ENCODE measurements around the gene DLG5. TPM values are rescaled to one million over a fixed set of nuclear protein-coding genes. Genes with fewer than 3 reads are reported as not detected.

DLG5 gene
- total RNA-seq, 1 donor, result 39.7 TPM

DNA sequence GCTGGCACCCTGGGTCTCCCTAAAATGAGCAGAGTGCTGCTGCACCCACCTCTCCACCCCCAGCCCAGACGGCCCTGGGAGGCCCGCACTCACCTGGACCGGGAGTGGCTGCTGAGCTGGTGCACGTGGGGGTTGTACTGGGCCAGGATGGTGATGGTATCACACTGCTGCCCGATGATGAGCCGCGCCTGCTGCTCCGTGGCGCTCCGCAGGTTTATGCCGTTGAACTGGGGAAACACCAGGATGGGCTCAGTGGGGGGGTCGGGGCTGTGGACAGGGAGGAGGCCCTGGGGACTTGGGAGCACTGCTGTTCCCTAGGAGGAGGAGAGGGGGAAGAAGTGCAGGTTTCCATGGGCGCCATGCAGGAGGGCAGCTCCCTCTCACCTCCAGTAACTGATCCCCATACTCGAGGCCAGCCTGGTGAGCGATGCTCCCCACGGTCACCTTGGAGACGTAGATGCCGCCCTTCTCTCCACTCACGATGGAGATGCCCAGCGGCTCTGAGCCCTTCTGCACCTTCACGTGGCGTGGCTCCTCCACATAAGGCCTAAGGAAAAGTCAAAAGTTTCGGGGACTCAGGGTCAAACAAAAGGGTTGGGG lies 114.6 kb downstream of the DLG5 start:
- DNase-seq (ENCODE audit: low read depth), result no peak
- no peak for TF ChIP-seq CTCF (IDR thresholded peaks at IDR 0.05; ENCODE audit: insufficient read depth, low read depth, low read length)
- H3K4me3 ChIP-seq (ENCODE audit: low read depth, low read length), result no peak overlapping the region

DNA sequence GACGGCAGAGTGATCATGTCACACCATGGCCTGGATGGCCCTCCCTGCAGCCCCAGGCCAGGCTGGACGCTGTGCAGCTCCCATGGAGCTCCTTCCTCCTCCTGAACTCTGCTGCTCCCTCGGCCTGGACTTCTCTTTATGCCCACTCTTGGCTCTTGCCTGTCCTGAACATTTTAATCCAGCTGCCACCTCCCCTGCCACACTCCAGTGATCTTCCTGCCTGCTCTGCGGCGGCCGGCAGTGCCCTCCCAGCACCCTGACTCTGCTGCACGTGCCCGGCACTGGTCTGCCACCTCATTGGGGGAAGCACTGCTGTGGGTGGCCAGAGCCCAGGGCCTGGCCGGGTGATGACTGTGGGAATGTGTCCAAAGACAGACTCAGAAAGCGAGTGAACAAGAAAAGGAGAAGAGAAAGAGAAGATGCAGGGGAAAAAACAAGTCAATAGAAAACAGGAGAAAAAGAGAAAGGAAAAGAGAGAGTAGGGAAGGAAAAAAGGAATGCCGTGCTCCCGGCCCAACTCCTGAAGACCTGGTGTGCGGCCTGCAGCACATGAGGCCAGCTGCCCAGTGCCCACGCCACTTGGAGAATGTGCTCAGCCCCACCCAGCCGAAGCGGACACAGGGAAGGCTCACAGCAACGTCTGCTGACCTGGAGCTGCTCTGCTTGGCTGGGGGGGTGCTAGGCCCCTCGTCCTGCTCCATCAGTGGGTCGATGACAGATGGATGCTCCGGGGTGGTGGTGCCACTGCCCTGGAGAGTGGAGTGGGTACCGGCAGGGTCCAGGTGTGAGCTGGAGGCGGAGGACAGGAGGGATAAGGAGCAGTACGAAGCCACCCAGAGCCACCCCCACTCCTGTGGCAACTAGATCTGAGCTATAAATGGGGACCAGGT lies 115.9 kb downstream of the DLG5 start:
- DNase-seq (ENCODE audit: low read depth), result no peak
- TF ChIP-seq CTCF (IDR thresholded peaks at IDR 0.05; ENCODE audit: insufficient read depth, low read depth, low read length), result no peak

DNA sequence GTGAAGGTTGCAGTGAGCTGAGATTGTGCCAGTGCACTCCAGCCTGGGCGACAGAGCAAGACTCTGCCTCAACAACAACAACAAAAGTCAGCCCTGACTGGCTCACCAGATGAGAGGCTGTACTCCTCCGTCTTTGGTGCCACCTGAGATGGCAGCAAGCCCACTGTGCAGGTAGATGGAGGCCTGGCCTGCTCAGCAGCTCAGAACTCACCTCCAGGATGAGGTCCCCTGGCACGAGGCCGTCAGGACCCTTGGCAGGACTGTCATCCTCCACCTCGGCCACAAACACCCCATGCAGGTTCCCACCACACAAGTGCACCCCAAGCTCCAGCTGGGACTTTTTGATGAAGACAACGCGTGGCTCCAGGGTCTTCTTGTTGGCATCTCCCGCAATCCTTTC lies 117.2 kb downstream of the DLG5 start:
- DNase-seq (ENCODE audit: low read depth), result no peak
- TF ChIP-seq CTCF (IDR thresholded peaks at IDR 0.05; ENCODE audit: insufficient read depth, low read depth, low read length), result no peak
- H3K4me3 ChIP-seq (ENCODE audit: low read depth, low read length), result no peak overlapping the region

More for the DNA sequence above, 115.9 kb downstream of the DLG5 start:
- no peak overlapping the region for H3K4me3 ChIP-seq (ENCODE audit: low read depth, low read length)

GRCh38 chr10:77807706-77808105 lies 118.8 kb downstream of the DLG5 start:
- H3K4me3 ChIP-seq (ENCODE audit: low read depth, low read length), result no peak overlapping the region
- no peak for DNase-seq (ENCODE audit: low read depth)
- TF ChIP-seq CTCF (IDR thresholded peaks at IDR 0.05; ENCODE audit: insufficient read depth, low read depth, low read length), result no peak

DNA sequence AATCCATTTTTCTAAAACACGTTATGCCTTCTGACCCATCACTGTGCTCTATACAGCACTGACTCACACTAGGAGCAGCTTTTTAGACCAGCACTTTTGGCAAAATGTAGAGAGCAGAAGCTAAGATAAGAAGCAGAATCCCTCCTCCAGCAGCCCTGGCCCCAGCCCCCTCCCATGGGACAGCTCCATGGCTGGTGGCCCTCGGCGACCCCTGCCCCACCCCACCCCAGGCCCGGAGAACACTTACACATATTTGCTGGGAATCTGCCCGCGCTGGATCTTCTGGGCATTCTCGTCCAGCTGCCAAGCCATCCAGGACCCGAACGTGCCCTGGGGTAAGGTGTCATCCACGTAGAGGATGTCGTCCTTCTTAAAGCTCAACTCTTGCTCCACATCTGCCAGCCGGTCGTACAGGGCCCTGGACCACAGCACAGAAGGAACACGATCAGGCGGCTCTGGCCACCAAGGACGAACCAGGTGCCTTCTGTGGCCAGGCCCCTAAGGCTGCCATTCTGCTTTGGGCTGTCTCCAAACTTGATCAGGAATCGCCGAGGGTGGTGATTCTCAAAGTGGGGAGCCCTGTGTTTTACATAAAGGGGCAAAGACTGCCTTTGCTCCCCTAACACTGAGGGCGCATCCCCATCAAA lies 119.9 kb downstream of the DLG5 start:
- TF ChIP-seq CTCF (IDR thresholded peaks at IDR 0.05; ENCODE audit: insufficient read depth, low read depth, low read length), result no peak
- DNase-seq (ENCODE audit: low read depth), result no peak

GRCh38 chr10:77805676-77806075 lies 120.9 kb downstream of the DLG5 start:
- TF ChIP-seq CTCF (IDR thresholded peaks at IDR 0.05; ENCODE audit: insufficient read depth, low read depth, low read length), result no peak
- H3K4me3 ChIP-seq (ENCODE audit: low read depth, low read length), result no peak overlapping the region
- no peak for DNase-seq (ENCODE audit: low read depth)

More for the DNA sequence above, 119.9 kb downstream of the DLG5 start:
- no peak overlapping the region for H3K4me3 ChIP-seq (ENCODE audit: low read depth, low read length)

Measured in fibroblast of villous mesenchyme (primary cell).